Measurements from ENCODE around the gene FAM241A.

FAM241A gene

GRCh38 chr4:112219826-112220366 is 74.6 kb downstream of the FAM241A start:
- in situ Hi-C loops (cut with HindIII; ENCODE audit: low pct_ligation_motif_present, low sequenced_read_pairs): no loop called here
- Histone ChIP-seq H3K36me3 (replicated peaks) (no peaks in the 10 kb centered on the region), H3K4me3 (ENCODE audit: low read depth, low read length) (no peak overlapping the region), H3K27me3 (replicated peaks) (no peaks in the 10 kb centered on the region), H3K27ac (no peak overlapping the region)
- no peak for DNase-seq
- TF ChIP-seq CTCF (IDR thresholded peaks at IDR 0.05; ENCODE audit: low read depth, low read length, missing control alignments): no peak

- in situ Hi-C loops (cut with HindIII; ENCODE audit: low pct_ligation_motif_present, low sequenced_read_pairs): no loop called here
- no peak for DNase-seq
- no peak for TF ChIP-seq CTCF (IDR thresholded peaks at IDR 0.05; ENCODE audit: low read depth, low read length, missing control alignments)
- Histone ChIP-seq H3K27ac (no peak overlapping the region), H3K4me3 (ENCODE audit: low read depth, low read length) (no peak overlapping the region), H3K36me3 (replicated peaks) (no peaks in the 10 kb centered on the region), H3K27me3 (replicated peaks) (no peaks in the 10 kb centered on the region)
These were observed 77.1 kb downstream of the FAM241A start for GRCh38 chr4:112222219-112222955.

- Histone ChIP-seq H3K27ac (no peak overlapping the region), H3K36me3 (replicated peaks) (no peaks in the 10 kb centered on the region), H3K4me3 (ENCODE audit: low read depth, low read length) (no peak overlapping the region), H3K27me3 (replicated peaks) (no peaks in the 10 kb centered on the region)
- no peak for TF ChIP-seq CTCF (IDR thresholded peaks at IDR 0.05; ENCODE audit: low read depth, low read length, missing control alignments)
- in situ Hi-C loops (cut with HindIII; ENCODE audit: low pct_ligation_motif_present, low sequenced_read_pairs): no loop called here
- no peak for DNase-seq
These were observed 79.9 kb downstream of the FAM241A start for GRCh38 chr4:112225157-112225556.

- DNase-seq: peak; percentile 96
- peak overlapping the region; percentile 67 for H3K27ac ChIP-seq
- H3K36me3 ChIP-seq (replicated peaks): no peaks in the 10 kb centered on the region
- in situ Hi-C loops (cut with HindIII; ENCODE audit: low pct_ligation_motif_present, low sequenced_read_pairs): no loop called here
- H3K4me3 ChIP-seq (ENCODE audit: low read depth, low read length): peak overlapping the region; percentile 87
- no peak for TF ChIP-seq CTCF (IDR thresholded peaks at IDR 0.05; ENCODE audit: low read depth, low read length, missing control alignments)
- no peaks in the 10 kb centered on the region for H3K27me3 ChIP-seq (replicated peaks)
These were observed 85.9 kb downstream of the FAM241A start for GRCh38 chr4:112230879-112231778.

- peak within 1 kb of the TSS; percentile 87 for H3K4me3 ChIP-seq (ENCODE audit: low read depth, low read length)
- H3K27me3 ChIP-seq (replicated peaks): no peaks in the 10 kb centered on the region
- TF ChIP-seq CTCF (IDR thresholded peaks at IDR 0.05; ENCODE audit: low read depth, low read length, missing control alignments): peak; percentile 56
- in situ Hi-C loops (cut with HindIII; ENCODE audit: low pct_ligation_motif_present, low sequenced_read_pairs): no loop called here
- DNase-seq: peak; percentile 63
- H3K36me3 ChIP-seq (replicated peaks): no peaks in the 10 kb centered on the region
- peak within 1 kb of the TSS; percentile 67 for H3K27ac ChIP-seq
These were observed 86.8 kb downstream of the FAM241A start, which contains the start of gene AP1AR for GRCh38 chr4:112231779-112232713. AP1AR (plus strand) TSS chr4:112231787; CDS start chr4:112232092, 305 bp downstream.
